HCT116 (cell line): ENCODE data around the gene TEX2. TPM values are rescaled to one million over a fixed set of nuclear protein-coding genes. Genes with fewer than 3 reads are reported as not detected.

Source experiments
- ATAC-seq: fragments of 200-7000 bp; cut with Tn5 transposase; 2 replicates; pipeline ENCODE4 v1.9.1; 2020; ENCODE audit warnings: mild to moderate bottlenecking, moderate library complexity
- BruUV-seq: library from RNA; stranded (reverse); fragments of 400-500 nt; replicated peaks from 2 replicates; lab custom pipeline; 2021; lab: Mats Ljungman, UMichigan
- CTCF ChIA-PET: fragments of 300-600 bp; sonication (Branson Sonifier 250); formaldehyde crosslinking; loops from one replicate; lab custom pipeline; 2021; ENCODE audit warnings: antibody characterized with exemption; lab: Charles Lee
- POLR2A ChIA-PET: fragments of 300-600, 350-600 bp; sonication (Branson Sonifier 250); formaldehyde crosslinking; loops from one replicate; lab custom pipeline; 2021; ENCODE audit warnings: antibody characterized with exemption; lab: Charles Lee
- RAD21 ChIA-PET, 2 experiments: fragments of 300-600 bp; sonication (Branson Sonifier 250); formaldehyde crosslinking; loops; one replicate each; lab custom pipeline; 2023; ENCODE audit warnings: low total read pairs in 2 of 2; ENCODE audit not compliant: uncharacterized antibody in 2 of 2, unreplicated experiment in 2 of 2, low non-redundant PET in 1 of 2; lab: Charles Lee
- DNase-seq: peaks from one replicate; pipeline ENCODE4 v3.0.0-alpha.2; 2010; ENCODE audit warnings: low read depth, low spot score
- H2AFZ ChIP-seq: fragments of 200-600 bp; shearing (Covaris generic), sonication (generic); 2 replicates; pipeline ENCODE4 v1.6.1; 2017; ENCODE audit warnings: low read depth, mixed run types, mixed read lengths, antibody characterized with exemption, low read length; ENCODE audit not compliant: poor library complexity, severe bottlenecking
- H3K27ac ChIP-seq: 2 replicates; pipeline ENCODE4 v1.5.1; 2012; ENCODE audit warnings: low read depth, low read length
- H3K27me3 ChIP-seq: fragments of 200-600 bp; sonication (generic); 2 replicates; pipeline ENCODE4 v1.6.1; 2016; ENCODE audit warnings: mixed run types, low read length, mixed read lengths; ENCODE audit not compliant: insufficient read depth
- H3K36me3 ChIP-seq, 2 experiments: fragments of 200-500 bp in 1 of 2; fragments of 200-600 bp in 1 of 2; sonication (Bioruptor generic) in 1 of 2; sonication (generic) in 1 of 2; 2 replicates each; pipeline versions ENCODE4 v1.5.1 to v1.6.1; 2014 to 2016; ENCODE audit warnings: low read length in 2 of 2, inconsistent platforms in 1 of 2, mixed read lengths in 1 of 2, mixed run types in 1 of 2; ENCODE audit not compliant: insufficient read depth in 2 of 2, control insufficient read depth in 1 of 2
- H3K4me1 ChIP-seq, 2 experiments: fragments of 200-600 bp in 1 of 2; sonication (generic) in 1 of 2; 2 replicates each; pipeline versions ENCODE4 v1.5.1 to v1.6.1; 2012 to 2017; ENCODE audit warnings: low read length in 2 of 2, inconsistent platforms in 1 of 2, mild to moderate bottlenecking in 1 of 2, mixed read lengths in 1 of 2, mixed run types in 1 of 2, moderate library complexity in 1 of 2; ENCODE audit not compliant: insufficient read depth in 2 of 2, control insufficient read depth in 1 of 2
- H3K4me2 ChIP-seq: fragments of 200-600 bp; sonication (generic); 2 replicates; pipeline ENCODE4 v1.6.1; 2017; ENCODE audit warnings: mixed run types, low read length, mixed read lengths
- H3K4me3 ChIP-seq, 2 experiments: fragments of 200-600 bp in 1 of 2; sonication (generic) in 1 of 2; replicated peaks in 1 of 2; 2 replicates each; pipeline ENCODE4 v1.5.1; 2011 to 2016; ENCODE audit warnings: low read length in 2 of 2, control low read depth in 1 of 2, low read depth in 1 of 2, mild to moderate bottlenecking in 1 of 2, mixed read lengths in 1 of 2, mixed run types in 1 of 2
- H3K79me2 ChIP-seq: fragments of 200-600 bp; sonication (generic); 2 replicates; pipeline ENCODE4 v1.6.1; 2017; ENCODE audit warnings: mild to moderate bottlenecking, mixed run types, low read length, moderate library complexity, mixed read lengths; ENCODE audit not compliant: insufficient read depth
- H3K9ac ChIP-seq: fragments of 200-600 bp; sonication (generic); 2 replicates; pipeline ENCODE4 v1.6.1; 2016; ENCODE audit warnings: low read length, mixed read lengths
- H3K9me2 ChIP-seq: fragments of 200-600 bp; sonication (generic), shearing (Covaris generic); 2 replicates; pipeline ENCODE4 v1.6.1; 2017; ENCODE audit warnings: mixed run types, mild to moderate bottlenecking, moderate library complexity; ENCODE audit not compliant: insufficient read depth
- H3K9me3 ChIP-seq, 2 experiments: fragments of 200-500 bp in 1 of 2; fragments of 200-600 bp in 1 of 2; sonication (Bioruptor generic) in 1 of 2; sonication (generic) in 1 of 2; 2 replicates each; pipeline ENCODE4 v1.6.1; 2014 to 2017; ENCODE audit warnings: low read length in 2 of 2, mixed read lengths in 2 of 2, inconsistent platforms in 1 of 2, low read depth in 1 of 2, mild to moderate bottlenecking in 1 of 2, mixed run types in 1 of 2, moderate library complexity in 1 of 2; ENCODE audit not compliant: control insufficient read depth in 1 of 2, insufficient read depth in 1 of 2
- H4K20me1 ChIP-seq: fragments of 200-600 bp; sonication (generic), shearing (Covaris generic); 2 replicates; pipeline ENCODE4 v1.6.1; 2017; ENCODE audit warnings: mixed run types, mild to moderate bottlenecking, moderate library complexity; ENCODE audit not compliant: insufficient read depth
- ATF3 ChIP-seq: IDR thresholded peaks from 2 replicates; pipeline ENCODE4 v1.6.1; 2012
- CBX3 ChIP-seq: IDR thresholded peaks from 2 replicates; pipeline ENCODE4 v1.6.1; 2012; ENCODE audit warnings: low read depth
- CTCF ChIP-seq, 3 experiments: fragments of 200-600 bp in 1 of 3; sonication (generic) in 1 of 3; IDR thresholded peaks in 2 of 3; conservative IDR thresholded peaks in 1 of 3; 2 replicates each; pipeline ENCODE4 v1.5.1; 2012 to 2017; ENCODE audit warnings: low read depth in 2 of 3, low read length in 2 of 3, antibody characterized with exemption in 1 of 3, borderline replicate concordance in 1 of 3, control low read depth in 1 of 3, mild to moderate bottlenecking in 1 of 3, mixed read lengths in 1 of 3, mixed run types in 1 of 3, moderate library complexity in 1 of 3; ENCODE audit not compliant: insufficient read depth in 1 of 3
- ELF1 ChIP-seq: IDR thresholded peaks from 2 replicates; pipeline ENCODE4 v1.6.1; 2012; ENCODE audit warnings: low read depth, borderline replicate concordance
- JUND ChIP-seq: IDR thresholded peaks from 2 replicates; pipeline ENCODE4 v1.6.1; 2012
- MAX ChIP-seq: IDR thresholded peaks from 2 replicates; pipeline ENCODE4 v1.6.1; 2012
- POLR2AphosphoS5 ChIP-seq: IDR thresholded peaks from 2 replicates; pipeline ENCODE4 v1.6.1; 2011; ENCODE audit warnings: mild to moderate bottlenecking, low read depth, low read length, moderate library complexity
- RAD21 ChIP-seq: IDR thresholded peaks from 2 replicates; pipeline ENCODE4 v1.6.1; 2012; ENCODE audit warnings: low read depth, mild to moderate bottlenecking
- ZBTB33 ChIP-seq: IDR thresholded peaks from 2 replicates; pipeline ENCODE4 v1.6.1; 2011; ENCODE audit warnings: mild to moderate bottlenecking, low read length, moderate library complexity; ENCODE audit not compliant: insufficient replicate concordance; ENCODE audit errors: extremely low read depth
- ZFX ChIP-seq: fragments of 450-650 bp; IDR thresholded peaks from 2 replicates; pipeline ENCODE4 v1.6.1; 2017
- intact Hi-C: fragments of 100-400 bp; cut with micrococcal nuclease; formaldehyde crosslinking; loops from 2 replicates; pipeline ENCODE4 v1.10.0; 2022
- total RNA-seq: library from RNA; stranded (reverse); gene quantifications from one replicate; pipeline ENCODE4 v1.2.1, GENCODE V29; 2021; ENCODE audit not compliant: unreplicated experiment

TEX2 gene
- total RNA-seq, 1 experiment from 2014 or later, result 24.6 TPM

GRCh38 chr17:64124609-64125008, 138.5 kb downstream of the TEX2 start:
- BruUV-seq, result no TSS peak
- peaks cover 52% of the 10 kb centered on the region for H3K79me2 ChIP-seq
- CTCF ChIA-PET, result interaction anchor here (0.9 to 2.8 kb wide), 4 partner anchors 9 to 99 kb away, joined by 3 to 11 read pairs (median 4); no protein-coding TSS in a partner anchor

More at GRCh38 chr17:64124609-64125008, 138.5 kb downstream of the TEX2 start:
- no peaks in the 10 kb centered on the region for H3K9me2 ChIP-seq
- no peak overlapping the region for H3K27ac ChIP-seq
- H3K4me2 ChIP-seq, result no peak overlapping the region
- H3K36me3 ChIP-seq, result no peaks in the 10 kb centered on the region
- POLR2A ChIA-PET, result interaction anchor here (0.7 to 1.7 kb wide), 3 partner anchors 11 to 31 kb away, joined by 3 to 5 read pairs (median 5); no protein-coding TSS in a partner anchor
- no peaks in the 10 kb centered on the region for H4K20me1 ChIP-seq
- no peak overlapping the region for H3K9ac ChIP-seq
- TF ChIP-seq ZFX (no peak), JUND (no peak), CTCF (IDR thresholded peaks at IDR 0.05 in 2 of 3, conservative IDR thresholded peaks at IDR 0.05 in 1 of 3; ENCODE audit: borderline replicate concordance in 1 of 3, insufficient read depth in 1 of 3, low read depth in 2 of 3, low read length in 2 of 3) (no peak), MAX (no peak), RAD21 (no peak), ATF3 (no peak), CBX3 (no peak), ZBTB33 (no peak), ELF1 (no peak), POLR2AphosphoS5 (no peak)
- no peak overlapping the region for H2AFZ ChIP-seq
- RAD21 ChIA-PET, result no interaction called here
- peaks cover 9 to 12% of the 10 kb centered on the region in 2 experiments for H3K4me1 ChIP-seq
- no peaks in the 10 kb centered on the region for H3K9me3 ChIP-seq
- no peak for ATAC-seq
- H3K27me3 ChIP-seq, result no peaks in the 10 kb centered on the region
- intact Hi-C loops, result no loop called here
- no peak for DNase-seq
- H3K4me3 ChIP-seq, result no peak overlapping the region
